Hindlimb muscle (tissue), 1 donor: ENCODE measurements around the gene ANKRD13A. TPM values are rescaled to one million over a fixed set of nuclear protein-coding genes. Genes with fewer than 3 reads are reported as not detected.
A peak's percentile ranks its signal among the peaks of the same experiment; 100 is the strongest.

Source experiments
- DNase-seq: peaks from one replicate; pipeline ENCODE4 v3.0.0-alpha.2; 2013
- polyA plus RNA-seq: library from polyadenylated mRNA; unstranded; fragments of 120-200 nt; gene quantifications from one replicate; pipeline ENCODE4 v1.2.1, GENCODE V29; 2013; ENCODE audit not compliant: insufficient read length

ANKRD13A gene
- 53.3 TPM for polyA plus RNA-seq

GRCh38 chr12:109998904-109999648, at the start of gene ANKRD13A:
TSS of gene ANKRD13A (plus strand) at chr12:109999430. CDS start at chr12:109999689, 259 bp downstream.
- peak; percentile 94 for DNase-seq

- no peak for DNase-seq
Measured at GRCh38 chr12:109950625-109951024, 48.6 kb upstream of the ANKRD13A start.

GRCh38 chr12:109951136-109951535, 48.1 kb upstream of the ANKRD13A start:
- DNase-seq, result no peak

- DNase-seq, result peak; percentile 34
Measured at GRCh38 chr12:109951751-109952150, 47.5 kb upstream of the ANKRD13A start.

GRCh38 chr12:109952160-109952858, 46.9 kb upstream of the ANKRD13A start:
- DNase-seq, result no peak

- DNase-seq, result no peak
Measured at GRCh38 chr12:109952873-109953272, 46.4 kb upstream of the ANKRD13A start.

- DNase-seq, result no peak
Measured at GRCh38 chr12:109953656-109954055, 45.6 kb upstream of the ANKRD13A start.

GRCh38 chr12:109958374-109958773, 40.9 kb upstream of the ANKRD13A start:
- no peak for DNase-seq

GRCh38 chr12:109959411-109960093, 39.7 kb upstream of the ANKRD13A start:
- no peak for DNase-seq

- no peak for DNase-seq
Measured at GRCh38 chr12:109961201-109961600, 38.0 kb upstream of the ANKRD13A start.

- DNase-seq, result no peak
Measured at GRCh38 chr12:109961612-109962011, 37.6 kb upstream of the ANKRD13A start.

GRCh38 chr12:109962398-109962797, 36.8 kb upstream of the ANKRD13A start:
- DNase-seq, result no peak

- no peak for DNase-seq
Measured at GRCh38 chr12:109963330-109963729, 35.9 kb upstream of the ANKRD13A start.

GRCh38 chr12:109963743-109964429, 35.3 kb upstream of the ANKRD13A start:
- DNase-seq, result no peak

GRCh38 chr12:109966546-109966945, 32.7 kb upstream of the ANKRD13A start:
- no peak for DNase-seq

- DNase-seq, result no peak
Measured at GRCh38 chr12:109967383-109968031, 31.7 kb upstream of the ANKRD13A start.

GRCh38 chr12:109968032-109968420, 31.2 kb upstream of the ANKRD13A start:
- DNase-seq, result no peak

- no peak for DNase-seq
Measured at GRCh38 chr12:109968801-109969200, 30.4 kb upstream of the ANKRD13A start.

- DNase-seq, result no peak
Measured at GRCh38 chr12:109972821-109973220, 26.4 kb upstream of the ANKRD13A start.

- no peak for DNase-seq
Measured at GRCh38 chr12:109981311-109981710, 17.9 kb upstream of the ANKRD13A start.

GRCh38 chr12:109982210-109982609, 17.0 kb upstream of the ANKRD13A start:
- DNase-seq, result no peak

- no peak for DNase-seq
Measured at GRCh38 chr12:109983432-109984142, 15.6 kb upstream of the ANKRD13A start.
